GM23338 (cell line): ENCODE data around the gene KLK15. TPM values are rescaled to one million over a fixed set of nuclear protein-coding genes. Genes with fewer than 3 reads are reported as not detected.

Source experiments
- ATAC-seq: fragments of 200-7000 bp; cut with Tn5 transposase; 3 replicates; pipeline ENCODE4 v1.9.1; 2020
- DNase-seq: peaks from one replicate; pipeline ENCODE4 v3.0.0-alpha.2; 2015; ENCODE audit warnings: low spot score
- H2AFZ ChIP-seq: fragments of 200-600 bp; sonication (generic); 2 replicates; pipeline ENCODE4 v1.8.0; 2016; ENCODE audit warnings: antibody characterized with exemption, mild to moderate bottlenecking, moderate library complexity
- H3F3A ChIP-seq: fragments of 200-600 bp; sonication (generic); replicated peaks from 2 replicates; pipeline ENCODE4 v1.8.0; 2017; ENCODE audit warnings: antibody characterized with exemption, mixed run types, low read depth
- H3K27ac ChIP-seq: fragments of 200-600 bp; sonication (generic); 2 replicates; pipeline ENCODE4 v1.6.1; 2016; ENCODE audit warnings: low read depth
- H3K27me3 ChIP-seq: fragments of 200-600 bp; sonication (generic); 2 replicates; pipeline ENCODE4 v1.8.0; 2016; ENCODE audit warnings: mild to moderate bottlenecking, mixed run types, moderate library complexity; ENCODE audit not compliant: insufficient read depth
- H3K36me3 ChIP-seq: fragments of 200-600 bp; sonication (generic); 2 replicates; pipeline ENCODE4 v1.8.0; 2016; ENCODE audit warnings: mild to moderate bottlenecking; ENCODE audit not compliant: insufficient read depth
- H3K4me1 ChIP-seq: fragments of 200-600 bp; sonication (generic); 2 replicates; pipeline ENCODE4 v1.8.0; 2016; ENCODE audit warnings: mild to moderate bottlenecking, moderate library complexity; ENCODE audit not compliant: insufficient read depth
- H3K4me2 ChIP-seq: fragments of 200-600 bp; sonication (generic); 2 replicates; pipeline ENCODE4 v1.7.1; 2017; ENCODE audit warnings: mixed run types
- H3K4me3 ChIP-seq: fragments of 200-600 bp; sonication (generic); 2 replicates; pipeline ENCODE4 v1.6.1; 2016; ENCODE audit warnings: mixed run types
- H3K79me2 ChIP-seq: fragments of 200-600 bp; sonication (generic); replicated peaks from 2 replicates; pipeline ENCODE4 v1.8.0; 2017; ENCODE audit warnings: mild to moderate bottlenecking; ENCODE audit not compliant: insufficient read depth
- H3K9me2 ChIP-seq: fragments of 200-600 bp; sonication (generic); 2 replicates; pipeline ENCODE4 v1.8.0; 2017; ENCODE audit not compliant: insufficient read depth
- H4K20me1 ChIP-seq: fragments of 200-600 bp; sonication (generic); replicated peaks from 2 replicates; pipeline ENCODE4 v1.8.0; 2017; ENCODE audit warnings: mild to moderate bottlenecking; ENCODE audit not compliant: insufficient read depth
- H3K27ac Mint-ChIP-seq: 2 replicates; pipeline ENCODE4 v1.8.0; 2020; ENCODE audit warnings: inconsistent platforms, mild to moderate bottlenecking, moderate library complexity, mixed read lengths
- H3K27me3 Mint-ChIP-seq: 3 replicates; pipeline ENCODE4 v1.8.0; 2022; ENCODE audit warnings: low read depth, mild to moderate bottlenecking, moderate library complexity, mixed read lengths, inconsistent platforms; ENCODE audit not compliant: insufficient read depth, poor library complexity
- H3K36me3 Mint-ChIP-seq: 3 replicates; pipeline ENCODE4 v1.8.0; 2021; ENCODE audit warnings: low read depth, mild to moderate bottlenecking, inconsistent platforms, moderate library complexity, mixed read lengths
- H3K4me1 Mint-ChIP-seq: 3 replicates; pipeline ENCODE4 v1.8.0; 2020; ENCODE audit warnings: mild to moderate bottlenecking, inconsistent platforms, mixed read lengths
- H3K4me3 Mint-ChIP-seq: 3 replicates; pipeline ENCODE4 v1.8.0; 2021; ENCODE audit warnings: moderate library complexity, mild to moderate bottlenecking, inconsistent platforms, mixed read lengths
- H3K9me3 Mint-ChIP-seq: 3 replicates; pipeline ENCODE4 v1.8.0; 2020; ENCODE audit warnings: moderate library complexity, mild to moderate bottlenecking, inconsistent platforms, mixed read lengths
- CREB1 ChIP-seq: fragments of 250-450 bp; sonication (Bioruptor Pico); IDR thresholded peaks from 2 replicates; pipeline ENCODE4 v1.5.0; 2020; ENCODE audit warnings: low read depth, mild to moderate bottlenecking, moderate library complexity
- EZH2 ChIP-seq: fragments of 200-600 bp; sonication (generic); IDR thresholded peaks from one replicate; pipeline ENCODE4 v1.8.0; 2017; ENCODE audit warnings: antibody characterized with exemption, mild to moderate bottlenecking, low read depth; ENCODE audit not compliant: unreplicated experiment
- EZH2phosphoT487 ChIP-seq: fragments of 200-600 bp; sonication (generic); IDR thresholded peaks from one replicate; pipeline ENCODE4 v1.8.1; 2018; ENCODE audit warnings: antibody characterized with exemption; ENCODE audit not compliant: unreplicated experiment
- JUNB ChIP-seq: IDR thresholded peaks from one replicate; pipeline ENCODE4 v1.6.1; 2016; ENCODE audit warnings: antibody characterized with exemption; ENCODE audit not compliant: unreplicated experiment
- NANOG ChIP-seq: IDR thresholded peaks from 2 replicates; pipeline ENCODE4 v1.6.1; 2016; ENCODE audit warnings: antibody characterized with exemption, borderline replicate concordance
- ZNF331 ChIP-seq: fragments of 250-450 bp; sonication (Bioruptor Pico); IDR thresholded peaks from 2 replicates; pipeline ENCODE4 v1.5.0; 2020; ENCODE audit warnings: low read depth, mild to moderate bottlenecking, moderate library complexity
- polyA plus RNA-seq: library from polyadenylated mRNA; unstranded; fragments of >200 nt; fragmentation: Nextera tagmentation; extraction: Ambion mirVana; gene quantifications from 2 replicates; pipeline ENCODE4 v1.2.1, GENCODE V29; 2016
- total RNA-seq: library from RNA; depleted of rRNA; stranded (reverse); fragments of >200 nt; shearing (Covaris generic); gene quantifications from 2 replicates; pipeline ENCODE4 v1.2.3, GENCODE V29; 2014
- TF ChIP-seq, protein P1 (sequence below): fragments of 250-450 bp; sonication (Bioruptor Pico); IDR thresholded peaks from 2 replicates; pipeline ENCODE4 v1.5.0; 2020; ENCODE audit warnings: mild to moderate bottlenecking, moderate library complexity

Gene KLK15
- total and polyA plus RNA-seq, 2 experiments from 2014 or later: not detected

DNA sequence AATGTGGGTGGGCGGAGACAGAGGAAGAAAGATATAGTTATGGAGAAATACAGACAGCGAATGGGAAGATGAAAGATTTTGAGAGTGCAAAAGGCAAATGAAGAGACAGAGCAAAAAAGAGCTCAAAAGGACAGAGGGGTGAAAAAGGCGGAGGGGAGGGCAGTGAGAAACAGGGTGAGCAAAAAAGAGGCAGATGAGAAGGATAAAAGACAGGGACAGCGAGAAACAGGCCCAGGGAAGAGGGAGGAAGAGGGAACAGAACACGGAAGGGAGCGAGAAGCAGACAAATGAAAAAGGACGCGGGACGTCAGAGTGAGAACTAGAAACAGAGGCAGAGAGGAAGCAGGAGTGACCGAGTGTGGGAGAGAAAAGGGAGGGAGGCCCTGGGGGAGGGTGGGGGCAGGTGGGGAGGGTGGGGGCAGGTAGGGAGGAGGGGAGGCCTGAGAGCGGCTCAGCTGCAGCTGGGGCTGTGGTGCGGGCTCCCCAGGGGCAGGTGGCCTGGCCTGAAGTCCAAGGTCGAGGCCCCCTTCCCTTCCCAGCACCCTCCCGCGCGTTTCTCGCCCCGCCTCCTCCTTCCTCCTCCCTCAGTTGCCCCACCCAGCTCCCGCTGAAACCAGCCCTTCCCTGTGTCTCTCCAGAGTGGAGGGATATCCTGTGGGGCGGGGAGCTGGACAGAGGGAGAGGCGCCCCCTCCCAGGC, 12.7 kb downstream of the KLK15 start (continued):
- TF ChIP-seq, protein P1, sequence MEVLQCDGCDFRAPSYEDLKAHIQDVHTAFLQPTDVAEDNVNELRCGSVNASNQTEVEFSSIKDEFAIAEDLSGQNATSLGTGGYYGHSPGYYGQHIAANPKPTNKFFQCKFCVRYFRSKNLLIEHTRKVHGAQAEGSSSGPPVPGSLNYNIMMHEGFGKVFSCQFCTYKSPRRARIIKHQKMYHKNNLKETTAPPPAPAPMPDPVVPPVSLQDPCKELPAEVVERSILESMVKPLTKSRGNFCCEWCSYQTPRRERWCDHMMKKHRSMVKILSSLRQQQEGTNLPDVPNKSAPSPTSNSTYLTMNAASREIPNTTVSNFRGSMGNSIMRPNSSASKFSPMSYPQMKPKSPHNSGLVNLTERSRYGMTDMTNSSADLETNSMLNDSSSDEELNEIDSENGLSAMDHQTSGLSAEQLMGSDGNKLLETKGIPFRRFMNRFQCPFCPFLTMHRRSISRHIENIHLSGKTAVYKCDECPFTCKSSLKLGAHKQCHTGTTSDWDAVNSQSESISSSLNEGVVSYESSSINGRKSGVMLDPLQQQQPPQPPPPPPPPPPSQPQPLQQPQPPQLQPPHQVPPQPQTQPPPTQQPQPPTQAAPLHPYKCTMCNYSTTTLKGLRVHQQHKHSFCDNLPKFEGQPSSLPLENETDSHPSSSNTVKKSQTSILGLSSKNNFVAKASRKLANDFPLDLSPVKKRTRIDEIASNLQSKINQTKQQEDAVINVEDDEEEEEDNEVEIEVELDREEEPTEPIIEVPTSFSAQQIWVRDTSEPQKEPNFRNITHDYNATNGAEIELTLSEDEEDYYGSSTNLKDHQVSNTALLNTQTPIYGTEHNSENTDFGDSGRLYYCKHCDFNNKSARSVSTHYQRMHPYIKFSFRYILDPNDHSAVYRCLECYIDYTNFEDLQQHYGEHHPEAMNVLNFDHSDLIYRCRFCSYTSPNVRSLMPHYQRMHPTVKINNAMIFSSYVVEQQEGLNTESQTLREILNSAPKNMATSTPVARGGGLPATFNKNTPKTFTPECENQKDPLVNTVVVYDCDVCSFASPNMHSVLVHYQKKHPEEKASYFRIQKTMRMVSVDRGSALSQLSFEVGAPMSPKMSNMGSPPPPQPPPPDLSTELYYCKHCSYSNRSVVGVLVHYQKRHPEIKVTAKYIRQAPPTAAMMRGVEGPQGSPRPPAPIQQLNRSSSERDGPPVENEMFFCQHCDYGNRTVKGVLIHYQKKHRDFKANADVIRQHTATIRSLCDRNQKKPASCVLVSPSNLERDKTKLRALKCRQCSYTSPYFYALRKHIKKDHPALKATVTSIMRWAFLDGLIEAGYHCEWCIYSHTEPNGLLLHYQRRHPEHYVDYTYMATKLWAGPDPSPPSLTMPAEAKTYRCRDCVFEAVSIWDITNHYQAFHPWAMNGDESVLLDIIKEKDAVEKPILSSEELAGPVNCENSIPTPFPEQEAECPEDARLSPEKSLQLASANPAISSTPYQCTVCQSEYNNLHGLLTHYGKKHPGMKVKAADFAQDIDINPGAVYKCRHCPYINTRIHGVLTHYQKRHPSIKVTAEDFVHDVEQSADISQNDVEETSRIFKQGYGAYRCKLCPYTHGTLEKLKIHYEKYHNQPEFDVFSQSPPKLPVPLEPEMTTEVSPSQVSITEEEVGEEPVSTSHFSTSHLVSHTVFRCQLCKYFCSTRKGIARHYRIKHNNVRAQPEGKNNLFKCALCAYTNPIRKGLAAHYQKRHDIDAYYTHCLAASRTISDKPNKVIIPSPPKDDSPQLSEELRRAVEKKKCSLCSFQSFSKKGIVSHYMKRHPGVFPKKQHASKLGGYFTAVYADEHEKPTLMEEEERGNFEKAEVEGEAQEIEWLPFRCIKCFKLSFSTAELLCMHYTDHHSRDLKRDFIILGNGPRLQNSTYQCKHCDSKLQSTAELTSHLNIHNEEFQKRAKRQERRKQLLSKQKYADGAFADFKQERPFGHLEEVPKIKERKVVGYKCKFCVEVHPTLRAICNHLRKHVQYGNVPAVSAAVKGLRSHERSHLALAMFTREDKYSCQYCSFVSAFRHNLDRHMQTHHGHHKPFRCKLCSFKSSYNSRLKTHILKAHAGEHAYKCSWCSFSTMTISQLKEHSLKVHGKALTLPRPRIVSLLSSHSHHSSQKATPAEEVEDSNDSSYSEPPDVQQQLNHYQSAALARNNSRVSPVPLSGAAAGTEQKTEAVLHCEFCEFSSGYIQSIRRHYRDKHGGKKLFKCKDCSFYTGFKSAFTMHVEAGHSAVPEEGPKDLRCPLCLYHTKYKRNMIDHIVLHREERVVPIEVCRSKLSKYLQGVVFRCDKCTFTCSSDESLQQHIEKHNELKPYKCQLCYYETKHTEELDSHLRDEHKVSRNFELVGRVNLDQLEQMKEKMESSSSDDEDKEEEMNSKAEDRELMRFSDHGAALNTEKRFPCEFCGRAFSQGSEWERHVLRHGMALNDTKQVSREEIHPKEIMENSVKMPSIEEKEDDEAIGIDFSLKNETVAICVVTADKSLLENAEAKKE (CRISPR knock-in tag): no peak
- TF ChIP-seq EZH2phosphoT487 (no peak), ZNF331 (no peak), CREB1 (no peak), NANOG (no peak)

DNA sequence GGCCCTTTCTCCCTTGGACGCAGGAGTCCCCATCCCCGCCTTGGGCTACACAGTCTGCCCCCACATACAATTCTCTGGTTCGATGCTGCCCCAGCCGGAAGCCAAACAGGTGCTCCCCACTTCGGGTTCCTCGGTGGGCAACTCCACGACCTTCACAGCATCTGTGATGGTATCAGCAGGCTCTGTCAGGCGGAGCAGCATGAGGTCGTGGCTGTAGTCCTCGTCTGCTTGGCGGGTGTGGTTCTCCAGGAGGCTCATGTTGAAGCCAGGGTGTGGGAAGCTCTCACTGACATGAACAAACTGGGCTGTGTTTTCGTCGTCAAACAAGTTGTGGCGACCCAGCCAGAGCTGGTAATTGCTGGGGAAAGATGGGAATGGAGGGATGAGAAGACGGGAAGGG, 13.3 kb downstream of the KLK15 start:
- DNase-seq (no peak), ATAC-seq (no peak)
- Histone ChIP-seq H3K4me2 (peak overlapping the region; percentile 93), H3K27me3 (peaks cover 45% of the 10 kb centered on the region), H3K4me1 (peaks cover 23% of the 10 kb centered on the region), H3K36me3 (no peaks in the 10 kb centered on the region), H3F3A (no peaks in the 10 kb centered on the region), H3K9me2 (no peaks in the 10 kb centered on the region), H4K20me1 (no peaks in the 10 kb centered on the region), H3K79me2 (no peaks in the 10 kb centered on the region), H3K4me3 (peak overlapping the region; percentile 66), H3K27ac (no peak overlapping the region), H2AFZ (peak overlapping the region; percentile 96)
- Mint-ChIP-seq H3K36me3 (peaks cover 3% of the 10 kb centered on the region; the same call in 1 of the 3 replicates), H3K27me3 (peaks cover 31% of the 10 kb centered on the region), H3K4me1 (peaks cover 32% of the 10 kb centered on the region), H3K27ac (no peak overlapping the region), H3K9me3 (peaks cover 10% of the 10 kb centered on the region; the same call in 2 of the 3 replicates), H3K4me3 (peak overlapping the region; percentile 70)
- no peak for TF ChIP-seq JUNB
- TF ChIP-seq EZH2: peak; percentile 37
